LNCaP clone FGC (cell line): ENCODE results near the gene XPNPEP2.

Experiments used
- DNase-seq: peaks from one replicate; pipeline ENCODE4 v3.0.0-alpha.2; 2011; ENCODE audit warnings: low read depth
- H3K4me3 ChIP-seq: 2 replicates; pipeline ENCODE4 v1.5.1; 2011; ENCODE audit warnings: mild to moderate bottlenecking, low read depth, low read length, control low read depth
- TF ChIP-seq, protein P1 (sequence below): IDR thresholded peaks from 2 replicates; pipeline ENCODE4 v1.5.1; 2012; ENCODE audit warnings: mild to moderate bottlenecking; ENCODE audit not compliant: control insufficient read depth, insufficient read depth; ENCODE audit errors: extremely low read depth

Gene XPNPEP2

DNA sequence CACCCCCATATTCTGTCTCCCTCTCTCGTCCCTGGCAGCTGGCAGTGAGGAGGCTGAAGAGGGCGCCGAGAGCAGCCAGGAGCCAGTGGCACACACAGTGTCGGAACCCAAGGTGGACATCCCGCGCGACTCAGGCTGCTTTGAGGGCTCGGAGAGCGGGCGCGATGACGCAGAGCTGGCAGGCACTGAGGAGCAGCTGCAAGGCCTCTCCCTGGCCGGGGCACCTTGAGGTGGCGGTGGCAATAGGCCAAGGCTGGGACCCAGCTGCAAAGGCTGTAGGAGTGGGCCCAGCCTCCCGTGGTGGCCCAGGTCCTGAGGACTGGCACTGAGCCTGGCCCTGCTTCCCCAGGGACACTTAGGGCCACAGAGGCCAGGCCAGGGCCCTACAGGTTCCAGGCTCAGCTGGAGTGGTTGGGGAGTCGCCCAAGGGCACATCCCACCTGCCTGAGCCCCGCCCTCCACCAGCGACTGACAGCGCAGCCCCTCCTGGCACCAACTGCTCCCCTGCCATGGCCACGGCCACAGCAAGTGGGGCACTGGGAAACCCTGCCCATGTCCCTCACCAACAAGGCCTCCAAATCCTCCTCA, 54.9 kb downstream of the XPNPEP2 start:
- DNase-seq, result no peak
- no peak overlapping the region for H3K4me3 ChIP-seq
- TF ChIP-seq, protein P1, sequence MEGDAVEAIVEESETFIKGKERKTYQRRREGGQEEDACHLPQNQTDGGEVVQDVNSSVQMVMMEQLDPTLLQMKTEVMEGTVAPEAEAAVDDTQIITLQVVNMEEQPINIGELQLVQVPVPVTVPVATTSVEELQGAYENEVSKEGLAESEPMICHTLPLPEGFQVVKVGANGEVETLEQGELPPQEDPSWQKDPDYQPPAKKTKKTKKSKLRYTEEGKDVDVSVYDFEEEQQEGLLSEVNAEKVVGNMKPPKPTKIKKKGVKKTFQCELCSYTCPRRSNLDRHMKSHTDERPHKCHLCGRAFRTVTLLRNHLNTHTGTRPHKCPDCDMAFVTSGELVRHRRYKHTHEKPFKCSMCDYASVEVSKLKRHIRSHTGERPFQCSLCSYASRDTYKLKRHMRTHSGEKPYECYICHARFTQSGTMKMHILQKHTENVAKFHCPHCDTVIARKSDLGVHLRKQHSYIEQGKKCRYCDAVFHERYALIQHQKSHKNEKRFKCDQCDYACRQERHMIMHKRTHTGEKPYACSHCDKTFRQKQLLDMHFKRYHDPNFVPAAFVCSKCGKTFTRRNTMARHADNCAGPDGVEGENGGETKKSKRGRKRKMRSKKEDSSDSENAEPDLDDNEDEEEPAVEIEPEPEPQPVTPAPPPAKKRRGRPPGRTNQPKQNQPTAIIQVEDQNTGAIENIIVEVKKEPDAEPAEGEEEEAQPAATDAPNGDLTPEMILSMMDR, result no peak

DNA sequence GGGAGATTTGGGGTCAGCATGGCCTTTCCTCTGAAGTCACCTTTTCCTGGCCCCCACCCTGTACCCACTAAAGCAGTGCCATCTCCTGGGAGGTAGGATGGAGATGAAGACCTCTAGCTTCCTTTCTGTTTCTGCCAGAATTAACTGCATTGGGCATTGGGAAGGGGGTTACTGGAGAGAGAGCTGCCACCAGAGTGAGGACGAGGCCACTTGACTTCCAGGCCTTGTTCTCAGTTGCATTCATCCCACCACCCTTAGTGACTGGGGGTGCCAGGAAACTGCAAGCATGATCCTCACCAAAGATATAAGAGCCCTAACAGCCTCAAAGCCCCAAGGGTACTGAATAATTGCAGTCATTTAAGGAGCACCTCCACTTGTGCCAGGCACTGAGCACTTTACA, 56.8 kb downstream of the XPNPEP2 start:
- DNase-seq, result no peak
- TF ChIP-seq, protein P1, result no peak
- no peak overlapping the region for H3K4me3 ChIP-seq

DNA sequence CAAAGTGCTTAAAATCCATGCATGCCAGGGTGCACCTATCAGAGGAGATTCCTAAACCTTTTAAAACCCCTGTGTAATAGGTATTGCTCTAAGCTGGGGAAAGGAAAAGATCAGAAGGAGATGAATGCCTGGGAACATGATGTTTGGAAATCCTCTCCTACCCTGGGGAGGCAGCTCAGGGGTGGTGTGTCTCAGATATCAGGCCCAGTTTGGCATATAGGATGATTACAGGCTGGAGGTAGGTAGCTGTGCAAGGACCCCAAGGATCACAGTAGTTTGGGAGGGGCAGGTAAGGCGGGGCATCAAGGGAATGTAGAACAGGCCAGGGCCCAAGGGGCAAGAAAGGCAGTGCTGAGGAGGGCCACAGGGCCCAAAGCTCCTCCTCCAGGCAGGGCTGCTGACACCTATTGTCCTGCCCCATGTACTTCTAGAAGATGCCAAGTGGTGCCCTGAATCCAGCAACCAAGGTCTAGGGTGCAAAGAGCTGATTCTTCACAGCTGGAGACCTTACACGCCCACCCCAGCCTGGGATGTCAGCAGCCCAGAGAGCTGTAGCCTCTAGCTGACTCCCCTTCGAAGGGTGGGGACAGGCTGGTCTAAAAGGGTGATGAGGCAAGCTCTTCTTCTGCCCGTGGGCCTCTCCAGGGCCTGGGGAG, 58.6 kb downstream of the XPNPEP2 start:
- TF ChIP-seq, protein P1, result no peak
- no peak for DNase-seq
- H3K4me3 ChIP-seq, result no peak overlapping the region

- DNase-seq, result no peak
- TF ChIP-seq, protein P1, result no peak
Observed at GRCh38 chrX:129798456-129798855, 59.7 kb downstream of the XPNPEP2 start.

DNA sequence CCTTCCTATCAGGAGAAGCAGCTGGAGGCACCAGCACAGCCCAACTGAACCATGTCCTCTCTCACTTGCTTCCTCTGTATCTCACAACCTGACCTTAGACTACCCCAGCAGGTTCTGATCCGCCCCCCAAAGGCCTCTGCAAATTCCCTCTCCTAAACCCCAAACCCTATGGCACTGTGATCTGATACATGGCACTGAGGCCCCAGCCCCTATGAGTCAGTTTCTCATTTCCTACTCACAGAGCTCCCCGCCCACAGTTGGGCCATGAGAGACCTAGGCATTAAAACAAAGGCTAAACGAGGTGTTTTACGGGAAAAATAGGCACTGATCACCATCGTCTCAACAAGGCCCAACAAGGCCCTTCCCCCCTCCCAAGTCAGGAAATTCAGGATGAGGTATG, 60.1 kb downstream of the XPNPEP2 start:
- no peak for DNase-seq
- TF ChIP-seq, protein P1, result no peak
- no peak overlapping the region for H3K4me3 ChIP-seq

More at GRCh38 chrX:129798456-129798855, 59.7 kb downstream of the XPNPEP2 start:
- no peak overlapping the region for H3K4me3 ChIP-seq

DNA sequence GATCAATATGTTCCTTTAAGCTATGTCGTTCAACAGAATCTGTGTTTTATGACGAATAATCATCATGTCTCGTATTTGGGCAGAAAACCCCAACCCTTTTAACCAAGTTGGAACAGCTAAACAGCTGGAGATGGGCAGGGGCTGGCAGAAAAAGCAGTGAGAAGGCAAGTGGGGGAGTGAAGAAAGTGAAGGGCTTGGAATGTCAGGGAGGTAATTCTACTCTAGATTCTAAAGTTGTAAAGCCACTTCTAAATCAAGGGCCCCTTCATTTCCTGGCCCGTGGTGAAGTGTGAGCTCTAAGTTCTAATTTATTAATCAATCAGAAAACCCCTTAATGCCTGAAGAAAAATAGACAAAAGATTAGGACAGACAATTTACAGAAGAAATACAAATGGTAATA, 61.4 kb downstream of the XPNPEP2 start:
- TF ChIP-seq, protein P1, result no peak
- no peak overlapping the region for H3K4me3 ChIP-seq
- no peak for DNase-seq

- TF ChIP-seq, protein P1, result no peak
- DNase-seq, result no peak
- no peak overlapping the region for H3K4me3 ChIP-seq
Observed at GRCh38 chrX:129802863-129803262, 64.1 kb downstream of the XPNPEP2 start.
